ENCODE data around the gene DYNLT4. TPM values are rescaled to one million over a fixed set of nuclear protein-coding genes. Genes with fewer than 3 reads are reported as not detected.

Gene DYNLT4
- total RNA-seq, 6 donors from 2014 or later: 1.2 to 38.8 (median 10.9) TPM

GRCh38 chr1:44808938-44809917 lies 2.1 kb upstream of the DYNLT4 start:
- TF ChIP-seq POLR2AphosphoS5 (IDR thresholded peaks at IDR 0.05): peak; percentile 59 to 83
- peak in 1 of 4 donors; percentile 62 for TF ChIP-seq POLR2A (IDR thresholded peaks at IDR 0.05)
- peak in 2 of 4 donors; percentile 32 to 41 for TF ChIP-seq EP300 (IDR thresholded peaks at IDR 0.05)
- TF ChIP-seq CTCF (IDR thresholded peaks at IDR 0.05): peak in 2 of 6 experiments; percentile 13 to 26
- Histone ChIP-seq H3K36me3 (peaks cover 7 to 28% (median 24%) of the 10 kb centered on the region in 4 donors), H3K4me1 (peaks cover 69 to 91% (median 85%) of the 10 kb centered on the region in 4 donors), H3K27ac (peak overlapping the region; percentile 93 to 99 (median 98)), H3K9me3 (no peaks in the 10 kb centered on the region), H3K4me3 (peak overlapping the region in 3 of 4 donors; percentile 6 to 31 (median 14)), H3K27me3 (no peaks in the 10 kb centered on the region)
- 24 to 45% methylated on average over 4 to 6 of the region's 6 CpGs for WGBS, 2 donors
- peak in 1 of 2 donors; percentile 79 for DNase-seq
- peak in 1 of 2 donors; percentile 3 for ATAC-seq (ENCODE audit: low FRiP score in 2 of 2)

GRCh38 chr1:44808063-44808937 lies 1.1 kb upstream of the DYNLT4 start, which contains the start of gene BTBD19:
Gene BTBD19, plus strand, starts transcription at chr1:44808523. Its CDS starts 298 bp downstream, at chr1:44808821.
- DNase-seq: peak; percentile 67 to 94
- 26 to 30% methylated on average over 11 to 23 of the region's 23 CpGs for WGBS, 2 donors
- peaks cover 69 to 94% (median 86%) of the 10 kb centered on the region in 4 donors for H3K4me1 ChIP-seq
- no peaks in the 10 kb centered on the region for H3K9me3 ChIP-seq
- peaks cover 12 to 37% (median 34%) of the 10 kb centered on the region in 4 donors for H3K36me3 ChIP-seq
- H3K4me3 ChIP-seq: peak within 1 kb of the TSS in 3 of 4 donors; percentile 6 to 31 (median 14)
- H3K27ac ChIP-seq: peak within 1 kb of the TSS; percentile 93 to 99 (median 98)
- ATAC-seq (ENCODE audit: low FRiP score in 2 of 2): peak; percentile 23 to 68
- TF ChIP-seq CTCF (IDR thresholded peaks at IDR 0.05) (no peak), POLR2AphosphoS5 (IDR thresholded peaks at IDR 0.05) (peak in 1 of 2 donors; percentile 20), EP300 (IDR thresholded peaks at IDR 0.05) (no peak), POLR2A (IDR thresholded peaks at IDR 0.05) (peak in 2 of 4 donors; percentile 2 to 5)
- no peaks in the 10 kb centered on the region for H3K27me3 ChIP-seq

- peaks cover 69 to 95% (median 88%) of the 10 kb centered on the region in 4 donors for H3K4me1 ChIP-seq
- DNase-seq (peak; percentile 86 to 99), ATAC-seq (ENCODE audit: low FRiP score in 2 of 2) (peak; percentile 85 to 92)
- H3K27me3 ChIP-seq: no peaks in the 10 kb centered on the region
- peak overlapping the region; percentile 93 to 99 (median 98) for H3K27ac ChIP-seq
- peak overlapping the region in 1 of 4 donors; percentile 31 for H3K4me3 ChIP-seq
- H3K9me3 ChIP-seq: no peaks in the 10 kb centered on the region
- TF ChIP-seq EP300 (IDR thresholded peaks at IDR 0.05): peak in 3 of 4 donors; percentile 26 to 94 (median 87)
- peak in 3 of 4 donors; percentile 23 to 62 (median 24) for TF ChIP-seq POLR2A (IDR thresholded peaks at IDR 0.05)
- peak; percentile 89 to 90 for TF ChIP-seq POLR2AphosphoS5 (IDR thresholded peaks at IDR 0.05)
- TF ChIP-seq CTCF (IDR thresholded peaks at IDR 0.05): peak in 2 of 6 experiments; percentile 17 to 37
- WGBS, 2 donors: 1 to 3% methylated on average over 8 to 16 of the region's 16 CpGs
- H3K36me3 ChIP-seq: peaks cover 17 to 45% (median 41%) of the 10 kb centered on the region in 4 donors
Measured at GRCh38 chr1:44807364-44808062, 362 bp upstream of the DYNLT4 start.
